ENCODE measurements around the gene CD27. TPM values are rescaled to one million over a fixed set of nuclear protein-coding genes. Genes with fewer than 3 reads are reported as not detected.

Gene CD27
- total and polyA plus RNA-seq, 9 of the 15 experiments (the other 6 are each of a cell fraction or from before 2014, with no cell fraction given) = 0.24 TPM; not detected in 8

GRCh38 chr12:6468283-6468575, 23.5 kb downstream of the CD27 start:
- ATAC-seq = no peak
- no peaks in the 10 kb centered on the region; the same call in 2 of the 3 replicates for H3K79me2 ChIP-seq (ENCODE audit: control insufficient read depth, insufficient read depth, low read length)
- H3K9ac ChIP-seq (ENCODE audit: insufficient read depth in 1 of 2, low read depth in 2 of 2, low read length in 2 of 2) = no peak overlapping the region
- TF ChIP-seq CSDE1 (IDR thresholded peaks at IDR 0.05) (no peak), TCFL5 (CRISPR knock-in tag; conservative IDR thresholded peaks at IDR 0.05) (no peak), POLR2AphosphoS2 (IDR thresholded peaks at IDR 0.05; ENCODE audit: low read length) (no peak), SRSF9 (IDR thresholded peaks at IDR 0.05; ENCODE audit: borderline replicate concordance, low read depth, low read length) (no peak), SAFB2 (IDR thresholded peaks at IDR 0.05; ENCODE audit: borderline replicate concordance, low read depth, low read length, severe bottlenecking) (no peak), SIN3B (IDR thresholded peaks at IDR 0.05; ENCODE audit: low read depth) (no peak), ZNF668 (CRISPR knock-in tag; IDR thresholded peaks at IDR 0.05) (no peak), ZFP36 (IDR thresholded peaks at IDR 0.05; ENCODE audit: low read depth, low read length, partially characterized antibody) (no peak)
- FAIRE-seq = no peak
- peaks cover 14 to 19% of the 10 kb centered on the region in 2 experiments; a peak in 4 of 5 replicates for H3K4me1 ChIP-seq (replicated peaks in 1 of 2; ENCODE audit: control insufficient read depth in 2 of 2, insufficient read depth in 2 of 2, low read length in 2 of 2)
- no peaks in the 10 kb centered on the region for H4K20me1 ChIP-seq (replicated peaks; ENCODE audit: control insufficient read depth, insufficient read depth, low read length)
- no peaks in the 10 kb centered on the region for H3K27me3 ChIP-seq (ENCODE audit: control insufficient read depth in 2 of 2, insufficient read depth in 2 of 2, low read length in 2 of 2)
- no peak for DNase-seq (ENCODE audit: extremely low read depth in 1 of 4, low spot score in 3 of 4)
- H3K9me3 ChIP-seq (replicated peaks; ENCODE audit: control insufficient read depth, insufficient read depth, low read depth, low read length) = no peaks in the 10 kb centered on the region
- intact Hi-C loops (cut with micrococcal nuclease) (no loop called here), in situ Hi-C loops (cut with MboI) (loop anchor here (25.0 kb wide), 1 partner anchor 406 kb away; no protein-coding TSS in a partner anchor)
- CTCF ChIA-PET (ENCODE audit: low intra/inter-chr PET ratio) = no interaction called here
- POLR2A ChIA-PET = interaction anchor here (0.8 to 1.0 kb wide), 2 partner anchors 9 to 72 kb away, joined by 3 read pairs; no protein-coding TSS in a partner anchor
- peaks cover 10% of the 10 kb centered on the region; the same call in 2 of the 3 replicates for H3K36me3 ChIP-seq (ENCODE audit: control insufficient read depth, insufficient read depth, low read length)
- no peak overlapping the region for H3K4me3 ChIP-seq
- no peak overlapping the region for H3K27ac ChIP-seq (ENCODE audit: extremely low read depth, low read depth, low read length)
- no peak overlapping the region for H3K4me2 ChIP-seq (ENCODE audit: insufficient read depth, low read length)
- H2AFZ ChIP-seq (ENCODE audit: low read depth, low read length) = no peak overlapping the region
- no TSS peak for BruUV-seq (replicated peaks)
- H3K9me1 ChIP-seq (ENCODE audit: control insufficient read depth, insufficient read depth, low read length) = no peaks in the 10 kb centered on the region

Data from K562 (cell line).